Spleen (tissue), 11 donors: ENCODE measurements around the gene NECTIN1. TPM values are rescaled to one million over a fixed set of nuclear protein-coding genes. Genes with fewer than 3 reads are reported as not detected.
A peak's percentile ranks its signal among the peaks of the same experiment; 100 is the strongest.

ENCODE experiments used
- DNase-seq: peaks from one replicate; pipeline ENCODE4 v3.0.0-alpha.2; 2020
- H3K27ac ChIP-seq, 8 donors: fragments of 200-600 bp; sonication (generic) in 7 of 8; 1 replicate in 4 of 8; 2 replicates in 4 of 8; pipeline versions ENCODE4 v1.5.0 to v1.8.0; 2016 to 2021; ENCODE audit warnings: inconsistent platforms in 4 of 8, mild to moderate bottlenecking in 4 of 8, moderate library complexity in 1 of 8
- H3K27me3 ChIP-seq, 7 donors: fragments of 200-600 bp; sonication (generic) in 6 of 7; replicated peaks in 1 of 7; 1 replicate in 4 of 7; 2 replicates in 3 of 7; pipeline versions ENCODE4 v1.5.0 to v1.8.0; 2016 to 2021; ENCODE audit warnings: inconsistent platforms in 3 of 7, mild to moderate bottlenecking in 1 of 7
- H3K36me3 ChIP-seq, 6 donors: fragments of 200-600 bp; sonication (generic) in 5 of 6; 1 replicate in 4 of 6; 2 replicates in 2 of 6; pipeline versions ENCODE4 v1.5.0 to v1.8.0; 2016 to 2021; ENCODE audit warnings: inconsistent platforms in 2 of 6
- H3K4me1 ChIP-seq, 6 donors: fragments of 200-600 bp; sonication (generic) in 5 of 6; 1 replicate in 3 of 6; 2 replicates in 3 of 6; pipeline versions ENCODE4 v1.5.0 to v1.8.0; 2016 to 2021; ENCODE audit warnings: inconsistent platforms in 3 of 6
- H3K4me3 ChIP-seq, 8 donors: fragments of 200-600 bp; sonication (generic) in 7 of 8; 1 replicate in 4 of 8; 2 replicates in 4 of 8; pipeline versions ENCODE4 v1.5.0 to v1.8.0; 2016 to 2021; ENCODE audit warnings: inconsistent platforms in 4 of 8, mild to moderate bottlenecking in 4 of 8, moderate library complexity in 2 of 8
- H3K9me3 ChIP-seq, 8 donors: fragments of 200-600 bp; sonication (generic) in 7 of 8; 1 replicate in 4 of 8; 2 replicates in 4 of 8; pipeline versions ENCODE4 v1.5.0 to v1.8.0; 2016 to 2021; ENCODE audit warnings: inconsistent platforms in 4 of 8
- CTCF ChIP-seq, 11 experiments: fragments of 200-600 bp in 7 of 11; fragments of 450-650 bp in 4 of 11; sonication (generic) in 4 of 11; IDR thresholded peaks in 8 of 11; conservative IDR thresholded peaks in 3 of 11; 1 replicate in 7 of 11; 2 replicates in 4 of 11; pipeline versions ENCODE4 v1.4.0 to v1.8.0; 2016 to 2021; ENCODE audit warnings: antibody characterized with exemption in 11 of 11, inconsistent platforms in 4 of 11, mild to moderate bottlenecking in 1 of 11
- POLR2A ChIP-seq, 3 donors: fragments of 450-650 bp; IDR thresholded peaks; one replicate each; pipeline ENCODE4 v1.5.1; 2017; ENCODE audit warnings: antibody characterized with exemption in 3 of 3, mild to moderate bottlenecking in 1 of 3
- POLR2AphosphoS5 ChIP-seq, 3 donors: sonication (generic); formaldehyde crosslinking; IDR thresholded peaks; one replicate each; pipeline ENCODE4 v1.5.1; 2017; ENCODE audit warnings: antibody characterized with exemption in 3 of 3
- WGBS, 5 donors: extraction: QIAGEN DNeasy Blood & Tissue Kit in 3 of 5; methylation state at CpG; one replicate each; pipeline versions ENCODE4 v1.1.5 to v1.1.7; 2013 to 2018; 5-methylcytosine and 5-hydroxymethylcytosine counted together
- intact Hi-C: fragments of 100-400 bp; cut with DNase I; formaldehyde crosslinking; loops from one replicate; pipeline ENCODE4 v1.15.0; 2023; ENCODE audit warnings: low total_unique reads
- polyA plus RNA-seq, 3 donors: library from polyadenylated mRNA; stranded (reverse); fragments of 200-250 nt; gene quantifications; one replicate each; pipeline ENCODE4 v1.2.1, GENCODE V29; 2013
- total RNA-seq, 7 donors: library from RNA; depleted of rRNA in 3 of 7; stranded (reverse); fragments of >200 nt in 3 of 7; fragmentation: NEBNext Ultra II Directional in 4 of 7; extraction: Animal tissue kit (Norgen Biotek cat#: 25700) in 4 of 7; gene quantifications; one replicate each; pipeline versions ENCODE4 v1.1.0 to v1.2.1, GENCODE V29; 2016 to 2021
- donor health status: healthy with polysubstance abuse.
- donor health status: DM: no; HTN: no; CAD: no; lungs with moderate emphysema.
- donor health status: DM: no; HTN: no; CAD: no.
- donor health status: Bipolar disorder and iron deficiency.
- donor health status: healthy.
- donor health status: DM: no; HTN: no; CAD: no.
- donor health status: DM: yes; HTN: yes; CAD: no.

Gene NECTIN1
- total and polyA plus RNA-seq, 10 donors: 0.67 to 16.2 (median 5.8) TPM

- Histone ChIP-seq H3K27ac (no peak overlapping the region), H3K27me3 (peaks cover 0 to 62% (median 27%) of the 10 kb centered on the region in 7 donors), H3K4me1 (peaks cover 0 to 22% (median 13%) of the 10 kb centered on the region in 6 donors), H3K36me3 (no peaks in the 10 kb centered on the region), H3K9me3 (no peaks in the 10 kb centered on the region), H3K4me3 (peak overlapping the region in 5 of 8 donors; percentile 6 to 55 (median 9))
- TF ChIP-seq POLR2A (IDR thresholded peaks at IDR 0.05): no peak
- no peak for TF ChIP-seq CTCF (IDR thresholded peaks at IDR 0.05 in 8 of 11, conservative IDR thresholded peaks at IDR 0.05 in 3 of 11)
- no peak for TF ChIP-seq POLR2AphosphoS5 (IDR thresholded peaks at IDR 0.05)
- intact Hi-C loops: no loop called here
- peak; percentile 61 for DNase-seq
- 2 to 4% (median 3%) methylated on average over 24 to 38 of the region's 38 CpGs for WGBS, 5 donors
These were observed 13.4 kb upstream of the NECTIN1 start for GRCh38 chr11:119742263-119742861.

GRCh38 chr11:119741369-119742262, 12.6 kb upstream of the NECTIN1 start:
- peak; percentile 91 for DNase-seq
- Histone ChIP-seq H3K4me1 (peaks cover 0 to 22% (median 13%) of the 10 kb centered on the region in 6 donors), H3K9me3 (no peaks in the 10 kb centered on the region), H3K27ac (no peak overlapping the region), H3K27me3 (peaks cover 0 to 62% (median 27%) of the 10 kb centered on the region in 7 donors), H3K36me3 (no peaks in the 10 kb centered on the region), H3K4me3 (peak overlapping the region in 1 of 8 donors; percentile 55)
- intact Hi-C loops: no loop called here
- TF ChIP-seq POLR2AphosphoS5 (IDR thresholded peaks at IDR 0.05) (no peak), CTCF (IDR thresholded peaks at IDR 0.05 in 8 of 11, conservative IDR thresholded peaks at IDR 0.05 in 3 of 11) (peak in 10 of 11 experiments; percentile 55 to 90 (median 78)), POLR2A (IDR thresholded peaks at IDR 0.05) (no peak)
- 14 to 29% (median 18%) methylated on average over 18 to 54 of the region's 54 CpGs for WGBS, 5 donors

- H3K4me1 ChIP-seq: peaks cover 0 to 22% (median 13%) of the 10 kb centered on the region in 6 donors
- TF ChIP-seq CTCF (IDR thresholded peaks at IDR 0.05 in 8 of 11, conservative IDR thresholded peaks at IDR 0.05 in 3 of 11) (no peak), POLR2A (IDR thresholded peaks at IDR 0.05) (no peak), POLR2AphosphoS5 (IDR thresholded peaks at IDR 0.05) (no peak)
- peaks cover 0 to 54% (median 27%) of the 10 kb centered on the region in 7 donors for H3K27me3 ChIP-seq
- 75 to 86% (median 83%) methylated on average over 4 of the region's 4 CpGs for WGBS, 5 donors
- no peaks in the 10 kb centered on the region for H3K36me3 ChIP-seq
- no peaks in the 10 kb centered on the region for H3K9me3 ChIP-seq
- DNase-seq: no peak
- no peak overlapping the region for H3K27ac ChIP-seq
- intact Hi-C loops: no loop called here
- no peak overlapping the region for H3K4me3 ChIP-seq
These were observed 11.0 kb upstream of the NECTIN1 start for GRCh38 chr11:119739975-119740374.
